Left lobe of liver (tissue), 2 donors: ENCODE data around the gene OR14I1. TPM values are rescaled to one million over a fixed set of nuclear protein-coding genes. Genes with fewer than 3 reads are reported as not detected.

ENCODE experiments used
- ATAC-seq: fragments of 200-7000 bp; cut with Tn5 transposase; one replicate; pipeline ENCODE4 v1.9.1; 2020; ENCODE audit warnings: mild to moderate bottlenecking, moderate library complexity
- DNase-seq: peaks from one replicate; pipeline ENCODE4 v3.0.0-alpha.2; 2020; ENCODE audit warnings: low spot score
- total RNA-seq: library from RNA; stranded (reverse); gene quantifications from one replicate; pipeline ENCODE4 v1.2.1, GENCODE V29; 2021
- donor health status: DM: no; HTN: no; CAD: no; lungs with moderate emphysema.
- donor health status: DM: no; HTN: yes; CAD: no.

The OR14I1 gene
- total RNA-seq = not detected

DNA sequence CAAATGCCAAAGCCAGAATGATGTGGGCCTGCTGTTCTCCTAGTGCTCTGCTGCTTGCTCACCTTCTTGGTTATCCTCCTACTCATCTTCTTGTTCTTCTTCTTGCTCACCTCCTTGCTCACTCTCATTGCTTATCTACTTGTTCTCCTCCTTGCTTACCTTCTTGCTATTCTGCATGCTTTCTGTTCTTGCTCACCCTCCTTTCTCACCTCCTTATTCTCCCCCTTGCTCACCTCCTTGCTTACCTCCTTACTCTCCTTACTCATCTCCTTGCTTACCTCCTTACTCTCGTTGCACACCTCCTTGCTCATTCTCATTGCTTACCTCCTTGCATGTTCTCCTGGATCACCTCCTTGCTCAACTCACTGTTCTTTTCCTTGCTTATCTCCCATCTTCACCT lies at the start of gene OR14I1:
Gene OR14I1, minus strand, starts transcription at position 53 of the 400 bp plus-strand sequence.
- no peak for DNase-seq

DNA sequence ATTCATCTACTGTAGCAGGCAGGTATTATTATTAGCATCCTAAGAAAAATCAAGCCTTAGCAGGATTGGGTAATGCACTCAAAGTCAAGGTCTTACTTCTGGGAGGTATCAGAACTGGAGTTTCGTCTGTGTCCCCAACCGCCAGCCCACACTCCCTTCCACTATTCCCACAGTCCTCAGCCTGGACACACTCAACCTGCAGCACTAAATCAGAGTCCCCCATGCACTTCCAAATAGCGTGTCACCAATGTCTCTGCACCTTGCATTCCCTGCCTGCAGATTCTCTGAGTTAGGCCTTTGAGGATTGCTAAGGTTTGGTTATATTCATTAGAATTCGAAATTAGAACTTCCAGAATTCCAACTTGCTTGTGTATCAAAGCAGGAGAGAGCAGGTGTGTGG lies 49.1 kb upstream of the OR14I1 start:
- ATAC-seq = no peak

More for the DNA sequence above, at the start of gene OR14I1:
- ATAC-seq = no peak

DNA sequence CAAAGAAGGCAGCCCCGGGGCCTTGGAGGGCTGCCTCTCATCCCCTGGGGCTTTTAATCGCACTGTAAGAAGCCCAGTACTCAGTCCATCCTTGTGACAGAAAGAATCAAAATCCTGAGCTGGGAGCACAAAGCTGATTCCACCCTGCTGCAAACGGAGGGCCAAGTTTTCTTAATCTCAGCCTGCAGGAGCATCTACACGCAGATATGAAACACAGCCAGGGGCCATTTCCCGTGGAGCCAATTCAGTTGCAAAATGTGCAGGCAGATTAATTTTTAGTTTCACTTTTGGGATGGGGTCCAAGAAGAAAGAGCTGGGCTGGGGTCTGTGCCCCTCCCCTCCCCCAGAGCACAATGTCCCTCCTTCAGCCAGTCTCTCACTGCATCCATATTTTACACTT lies 48.6 kb upstream of the OR14I1 start:
- ATAC-seq (no peak), DNase-seq (no peak)

More for the DNA sequence above, 49.1 kb upstream of the OR14I1 start:
- DNase-seq = no peak

DNA sequence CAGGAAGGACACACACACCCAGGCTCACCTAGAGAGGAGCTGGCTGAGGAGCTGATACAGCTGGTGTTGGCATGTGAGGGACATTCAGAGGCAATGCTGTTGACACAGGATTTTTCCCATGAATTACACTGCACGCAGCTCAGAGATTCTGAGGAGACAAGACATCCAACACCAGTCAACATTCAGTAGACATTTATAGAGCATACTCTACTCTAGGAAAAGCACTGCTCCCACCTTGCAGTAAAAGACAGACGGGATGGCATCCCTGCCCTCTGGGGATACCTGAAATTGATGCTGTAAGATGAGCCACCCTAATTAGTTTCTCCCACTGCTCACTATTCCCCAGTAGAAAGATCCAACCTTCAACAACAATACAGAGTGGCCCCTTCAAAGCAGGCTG lies 47.9 kb upstream of the OR14I1 start:
- no peak for DNase-seq
- no peak for ATAC-seq

DNA sequence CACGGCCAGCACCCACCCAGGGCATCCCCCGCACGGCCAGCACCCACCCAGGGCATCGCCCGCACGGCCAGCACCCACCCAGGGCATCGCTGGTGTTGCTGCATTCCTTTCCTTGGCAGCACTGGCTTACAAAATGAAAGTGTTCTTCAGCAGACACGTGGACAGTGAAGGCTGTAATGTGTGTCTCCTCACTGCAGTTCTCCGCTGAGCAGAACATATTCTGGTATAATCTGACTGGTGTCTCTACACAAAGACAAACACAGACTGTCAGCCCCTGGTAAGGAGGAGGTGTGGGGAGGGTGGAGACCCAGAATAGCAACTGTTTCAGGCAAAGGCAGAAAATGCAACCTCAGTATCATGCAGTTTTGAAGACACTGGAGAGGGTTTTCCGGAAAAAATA lies 45.6 kb upstream of the OR14I1 start:
- DNase-seq (no peak), ATAC-seq (no peak)

DNA sequence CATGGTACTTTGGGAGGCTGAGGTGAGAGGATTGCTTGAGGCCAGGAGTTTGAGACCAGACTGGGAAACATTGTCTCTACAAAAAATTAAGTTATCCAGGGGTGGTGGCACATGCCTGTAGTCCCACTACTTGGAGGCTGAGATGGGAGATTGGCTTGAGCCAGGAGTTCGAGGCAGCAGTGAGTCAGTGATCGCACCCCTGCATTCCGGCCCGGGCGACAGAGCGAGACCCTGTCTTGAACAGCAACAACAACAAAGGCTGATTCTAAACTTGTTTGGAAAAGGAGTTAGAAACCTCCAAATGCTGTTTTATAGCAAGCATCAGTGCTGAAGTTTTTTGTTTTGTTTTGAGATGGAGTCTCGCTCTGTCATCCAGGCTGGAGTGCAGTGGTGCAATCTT lies 38.3 kb upstream of the OR14I1 start:
- DNase-seq = no peak
- ATAC-seq = no peak

DNA sequence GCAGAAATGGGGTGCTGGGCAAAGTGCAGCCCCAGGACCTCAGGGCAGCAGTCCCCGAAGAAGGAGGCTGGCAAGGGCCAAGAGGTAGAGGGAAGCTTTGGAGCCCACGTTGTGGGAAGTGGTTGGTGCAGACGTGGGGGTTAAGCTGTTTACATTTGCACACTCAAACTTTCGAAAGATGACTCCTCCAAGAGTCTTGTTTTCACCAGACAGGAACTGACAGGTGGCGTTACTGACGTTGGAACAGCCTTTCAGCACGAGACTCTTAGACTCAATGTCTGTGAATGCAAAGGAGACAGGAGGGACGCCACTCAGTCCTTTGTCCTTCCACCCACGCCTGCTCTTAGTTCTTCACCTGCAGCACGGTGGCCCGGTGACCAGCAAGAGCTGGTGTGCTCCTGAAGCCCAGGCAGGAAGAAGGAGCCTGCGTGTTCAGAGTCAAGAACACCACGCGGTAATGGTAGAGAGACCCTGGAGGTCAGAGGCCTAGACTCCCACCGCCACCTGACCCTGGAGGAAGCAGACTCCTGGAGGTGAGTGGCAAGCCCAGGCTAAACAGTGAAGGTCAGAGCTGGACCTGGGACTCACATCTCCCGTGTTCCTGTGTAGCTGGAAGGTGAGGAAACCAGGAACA lies 37.1 kb upstream of the OR14I1 start:
- ATAC-seq = no peak
- no peak for DNase-seq

DNA sequence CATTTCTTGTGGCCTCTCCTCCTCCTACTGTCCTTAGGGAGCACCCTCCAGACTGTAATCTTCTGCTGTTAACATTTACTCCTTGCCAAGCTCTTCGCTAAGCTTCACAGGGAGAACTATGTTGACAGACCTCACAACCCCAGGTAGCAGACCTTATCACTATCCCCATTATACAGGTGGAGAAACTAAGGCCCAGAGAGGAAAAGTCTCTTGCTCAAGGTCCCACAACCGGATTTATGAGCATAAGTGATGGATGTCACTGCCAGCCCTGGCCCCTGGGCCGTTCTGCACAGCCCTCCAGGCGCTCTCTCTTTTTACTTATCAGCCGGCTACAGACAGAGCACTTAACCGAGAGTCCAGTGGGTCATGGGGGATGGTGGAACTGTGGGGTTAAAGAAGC lies 34.9 kb upstream of the OR14I1 start:
- ATAC-seq (no peak), DNase-seq (no peak)

DNA sequence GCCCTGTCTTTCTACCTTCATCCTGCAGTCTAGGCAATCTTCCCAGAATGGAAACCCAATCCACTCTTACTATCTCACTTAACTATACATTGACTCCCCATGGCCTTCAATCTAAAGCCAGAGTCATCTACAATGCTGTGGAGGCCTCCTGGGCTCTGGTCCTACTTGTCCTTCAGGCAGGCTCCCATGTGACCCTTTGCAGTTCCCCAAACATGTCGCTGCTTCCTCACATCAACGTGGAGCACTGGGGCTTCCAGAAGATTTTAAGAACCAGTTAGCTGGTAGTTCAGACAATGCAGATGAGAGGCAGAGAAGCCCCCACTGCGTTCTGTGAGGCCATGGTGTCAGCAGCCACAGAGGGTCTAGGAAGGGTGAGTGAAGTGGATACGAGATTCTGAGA lies 34.4 kb upstream of the OR14I1 start:
- DNase-seq (peak; percentile 40), ATAC-seq (no peak)

DNA sequence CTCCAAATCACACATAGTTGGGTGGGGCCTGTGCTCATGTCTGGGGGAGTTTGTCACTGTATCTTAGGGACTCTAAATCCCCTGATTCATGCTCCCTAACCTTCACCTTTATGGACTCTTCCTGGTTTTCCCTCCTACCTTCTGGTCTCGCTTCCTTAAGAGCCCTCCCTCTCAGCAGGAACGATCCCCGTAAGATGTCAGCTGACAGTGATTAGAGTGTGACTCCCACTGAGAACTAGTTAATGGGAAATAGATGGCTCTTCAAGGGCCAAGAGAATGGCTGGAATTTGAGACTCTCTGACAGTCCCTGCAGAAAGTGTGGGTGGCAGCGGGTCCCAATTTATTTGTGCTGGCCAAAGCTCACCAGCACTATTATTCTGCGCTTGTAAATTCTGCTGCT lies 31.0 kb upstream of the OR14I1 start:
- DNase-seq (no peak), ATAC-seq (no peak)

DNA sequence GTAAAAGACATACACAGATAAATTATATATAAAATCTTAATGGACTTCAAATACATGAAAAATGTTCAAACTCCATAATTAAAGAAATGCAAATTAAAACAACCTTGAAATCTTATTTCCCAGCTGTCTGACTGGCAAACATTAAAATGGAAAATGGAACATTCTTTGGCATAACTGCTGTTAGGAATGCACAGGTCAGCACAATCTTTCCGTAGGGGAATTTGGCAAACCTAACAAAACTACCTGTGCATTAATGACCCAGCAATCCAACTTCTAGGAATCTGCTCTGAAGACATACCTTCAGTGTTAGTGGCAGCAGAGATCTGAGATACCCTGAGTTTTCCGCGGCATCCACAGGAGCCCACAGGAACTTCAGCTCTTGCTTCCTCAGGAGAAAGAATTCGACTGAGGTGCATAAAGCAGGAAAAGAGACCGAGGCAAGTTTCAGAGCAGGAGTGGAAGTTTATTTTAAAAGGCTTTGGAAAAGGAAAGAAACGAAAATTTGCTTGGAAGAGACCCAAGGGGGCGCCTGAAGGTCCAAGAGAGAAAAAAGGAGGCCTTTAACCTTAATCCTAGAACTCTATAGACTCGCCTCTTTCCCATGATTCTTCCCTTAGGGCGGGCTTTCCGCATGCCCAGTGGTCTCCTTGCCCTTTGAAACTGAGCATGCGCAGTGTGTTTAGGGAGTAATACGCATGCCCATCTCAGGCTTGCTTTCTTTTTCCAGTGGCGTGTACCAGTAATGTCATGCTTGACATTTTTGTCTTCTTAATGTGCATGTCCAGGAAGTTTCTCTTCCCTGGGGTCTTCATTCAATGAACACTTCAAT lies 28.2 kb upstream of the OR14I1 start:
- DNase-seq = no peak
- no peak for ATAC-seq

DNA sequence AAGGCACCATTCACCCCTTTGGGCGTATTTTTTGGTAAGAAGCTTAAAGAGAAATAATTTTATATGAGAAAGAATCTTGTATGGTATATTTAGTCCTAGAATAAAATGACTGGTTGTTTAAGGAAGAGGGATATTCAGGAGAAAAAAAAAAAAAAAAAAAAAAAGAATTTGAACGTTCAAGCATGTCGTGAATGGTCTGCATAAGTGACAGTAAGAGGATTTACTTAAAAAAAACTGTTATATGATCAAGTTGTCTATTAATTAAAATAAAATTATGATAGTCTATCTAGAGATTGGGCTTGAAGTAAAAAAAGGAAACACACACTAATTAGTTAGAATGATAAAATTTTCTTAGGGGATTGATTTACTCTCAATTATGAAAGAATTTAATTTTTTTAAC lies 11.7 kb upstream of the OR14I1 start:
- ATAC-seq = no peak

DNA sequence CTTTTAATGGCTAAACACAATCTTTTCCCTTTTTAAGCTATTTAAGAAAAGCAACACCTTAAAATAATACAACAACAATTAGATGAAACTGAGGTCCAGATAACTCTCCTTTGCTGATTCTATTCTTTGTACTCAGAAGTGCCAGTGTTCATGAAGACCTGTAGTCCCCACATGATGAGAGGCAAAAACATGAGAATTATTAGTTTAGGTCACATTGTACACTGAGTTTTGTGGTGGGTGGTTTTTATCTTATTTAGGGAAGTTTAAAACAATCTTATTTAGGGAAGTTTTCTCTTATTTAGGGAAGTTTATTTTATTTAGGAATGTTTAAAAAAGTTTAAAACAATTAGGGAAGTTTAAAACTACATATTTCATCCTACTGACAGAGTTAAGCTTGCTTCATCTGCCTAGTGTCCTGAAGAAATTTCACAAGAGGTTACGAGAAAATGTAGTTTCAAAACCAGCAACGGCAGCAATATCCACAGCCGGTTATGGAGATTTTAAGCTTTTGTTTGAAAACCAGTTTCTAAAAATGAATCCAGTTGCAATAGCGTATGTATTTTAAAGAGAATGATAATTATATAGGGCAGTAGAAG lies 7.8 kb upstream of the OR14I1 start:
- ATAC-seq = no peak
- DNase-seq = no peak

More for the DNA sequence above, 11.7 kb upstream of the OR14I1 start:
- no peak for DNase-seq

DNA sequence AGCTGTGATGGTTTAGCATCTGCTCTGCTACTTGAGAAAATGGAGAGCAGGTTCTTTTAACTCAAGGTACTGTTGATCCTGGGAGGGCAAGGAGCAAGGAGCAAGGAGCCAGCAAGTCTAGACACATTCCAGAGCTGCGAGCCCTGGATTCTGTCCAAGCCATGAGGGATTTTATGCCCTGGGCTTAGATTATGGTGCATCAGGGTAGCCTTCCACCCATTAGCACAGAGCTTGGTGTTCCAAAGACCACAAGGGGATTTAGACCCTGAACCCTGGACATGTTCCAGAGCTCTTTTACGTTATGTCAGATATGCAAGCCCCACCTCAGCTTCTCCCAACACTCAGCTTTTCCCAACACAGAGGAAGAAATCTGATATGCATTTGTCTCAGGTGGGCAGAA lies 2.0 kb upstream of the OR14I1 start:
- ATAC-seq (no peak), DNase-seq (no peak)

DNA sequence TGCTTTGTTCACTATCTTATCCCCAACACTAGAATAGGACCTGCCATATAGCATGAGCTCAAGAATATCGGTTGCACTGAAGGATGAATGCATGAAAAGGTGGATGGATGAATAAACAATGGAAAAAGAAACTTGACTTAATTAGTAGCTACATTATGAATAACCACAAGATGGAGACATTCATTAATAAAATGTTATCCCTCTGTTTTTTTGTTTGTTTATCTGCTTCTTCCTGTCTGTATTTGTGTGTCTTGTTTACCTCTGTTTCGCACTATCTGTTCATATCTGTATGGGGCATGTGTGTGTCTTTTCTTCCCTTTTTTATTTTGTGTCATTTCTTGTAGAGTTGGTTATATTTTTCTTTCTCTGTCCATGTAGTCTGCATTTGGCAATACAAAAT lies 1.1 kb upstream of the OR14I1 start:
- peak; percentile 35 for ATAC-seq

DNA sequence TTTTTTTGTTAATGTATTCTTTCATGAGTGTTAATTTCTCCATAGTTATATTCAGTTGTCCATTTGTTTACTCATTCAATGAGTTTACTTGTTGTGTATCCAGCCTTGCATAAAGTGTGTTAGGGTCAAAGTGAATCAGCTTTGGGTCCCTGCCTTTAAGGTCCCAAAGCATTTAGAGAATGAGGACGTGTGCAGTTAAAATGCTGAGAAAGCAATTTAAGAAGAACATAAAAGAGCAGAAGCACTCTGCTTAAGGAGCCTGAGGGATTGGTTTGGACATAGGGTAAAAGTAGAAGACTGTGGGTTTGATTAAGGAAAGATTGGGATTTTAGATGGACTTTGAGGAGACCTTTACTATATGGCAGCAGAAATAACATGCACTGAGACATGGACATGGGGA lies 3.5 kb downstream of the OR14I1 start:
- no peak for DNase-seq
- no peak for ATAC-seq

More for the DNA sequence above, 1.1 kb upstream of the OR14I1 start:
- DNase-seq = no peak

DNA sequence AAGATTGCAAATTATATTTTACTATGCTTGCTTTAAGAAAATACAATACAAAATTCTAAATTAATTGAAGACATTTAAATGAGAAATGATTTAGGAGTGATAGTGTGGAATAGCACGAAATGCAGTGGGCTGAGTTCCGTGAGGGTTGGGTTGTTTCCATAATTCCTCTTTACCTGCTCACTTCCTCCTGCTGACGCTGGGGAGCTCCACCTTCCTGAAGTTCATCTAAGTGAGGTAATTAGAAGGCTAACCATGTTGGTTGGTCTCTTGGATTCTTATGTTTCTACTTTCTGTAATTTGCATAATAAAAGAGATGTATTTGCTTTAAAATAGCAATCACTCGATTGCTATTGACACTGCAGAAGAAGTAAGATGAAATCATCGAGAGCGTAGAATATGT lies 4.7 kb downstream of the OR14I1 start:
- no peak for ATAC-seq
- no peak for DNase-seq

DNA sequence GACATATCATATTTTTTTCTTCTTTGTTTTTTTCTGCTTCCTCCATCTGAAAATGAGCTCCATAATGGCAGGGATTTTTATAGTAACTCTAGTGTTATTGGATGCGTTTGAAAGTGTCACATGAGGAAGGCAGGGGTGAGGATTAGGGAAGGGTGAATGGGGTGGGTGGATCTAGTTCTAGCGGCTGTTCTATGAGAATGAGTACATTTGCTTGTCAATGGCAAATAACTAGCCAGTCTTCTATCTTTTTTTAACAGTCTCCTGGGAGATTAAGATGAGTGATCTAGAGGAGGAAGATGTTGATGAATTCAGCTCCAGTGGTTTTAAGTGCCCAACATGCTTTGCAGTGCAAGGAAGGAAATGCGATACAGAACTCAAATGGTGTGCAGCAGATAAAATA lies 5.8 kb downstream of the OR14I1 start:
- DNase-seq = no peak
- ATAC-seq = no peak

DNA sequence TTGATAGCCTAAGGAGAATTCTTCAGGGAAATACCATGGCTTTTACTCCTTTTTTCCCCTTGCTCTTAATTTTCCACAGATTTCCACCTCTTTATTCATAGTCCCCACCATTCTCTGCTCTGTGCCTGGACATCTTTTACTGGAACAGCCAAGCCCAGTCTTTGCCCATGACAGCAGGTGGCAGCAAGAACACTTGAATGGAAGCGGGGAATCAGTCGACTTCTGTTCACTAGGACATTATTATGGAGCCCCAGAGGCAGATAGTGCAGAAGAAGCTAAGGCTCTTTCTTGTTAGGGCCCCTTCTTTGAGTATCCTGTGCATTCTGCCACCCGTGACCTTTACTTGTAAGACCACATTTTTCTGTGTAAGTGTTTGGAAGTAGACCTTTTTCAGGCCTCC lies 6.3 kb downstream of the OR14I1 start:
- no peak for DNase-seq
- ATAC-seq = peak; percentile 86

DNA sequence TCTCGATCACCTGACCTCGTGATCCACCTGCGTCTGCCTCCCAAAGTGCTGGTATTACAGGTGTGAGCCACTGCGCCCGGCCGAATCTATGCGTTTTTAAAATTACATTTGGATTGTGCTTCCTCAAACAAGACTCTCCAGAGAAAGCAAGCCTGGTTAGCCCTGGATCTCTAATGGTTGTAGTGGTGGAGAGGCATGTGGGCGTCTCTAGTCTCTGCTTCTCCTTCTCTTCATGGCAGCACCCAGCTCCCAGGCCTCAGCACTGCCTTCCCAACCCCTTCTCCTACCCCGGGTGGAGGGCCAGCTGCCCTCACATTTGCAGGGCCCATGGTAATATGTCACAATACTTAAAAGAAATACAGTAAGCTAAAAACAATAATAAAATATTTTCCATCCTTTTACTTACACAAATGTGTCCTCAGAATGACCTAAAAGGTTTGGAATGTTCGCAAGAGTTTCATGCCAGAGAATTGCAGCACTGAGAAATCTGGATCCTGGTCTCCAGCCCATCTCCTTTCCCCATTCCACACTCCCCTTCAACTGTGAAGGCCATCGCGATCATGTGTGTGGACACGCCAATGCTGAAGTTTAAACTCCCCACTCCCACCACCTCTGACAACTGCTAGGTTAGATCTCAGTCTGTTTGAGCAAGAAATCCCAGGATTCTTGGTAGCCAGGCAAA lies 7.0 kb downstream of the OR14I1 start:
- no peak for ATAC-seq
- no peak for DNase-seq

DNA sequence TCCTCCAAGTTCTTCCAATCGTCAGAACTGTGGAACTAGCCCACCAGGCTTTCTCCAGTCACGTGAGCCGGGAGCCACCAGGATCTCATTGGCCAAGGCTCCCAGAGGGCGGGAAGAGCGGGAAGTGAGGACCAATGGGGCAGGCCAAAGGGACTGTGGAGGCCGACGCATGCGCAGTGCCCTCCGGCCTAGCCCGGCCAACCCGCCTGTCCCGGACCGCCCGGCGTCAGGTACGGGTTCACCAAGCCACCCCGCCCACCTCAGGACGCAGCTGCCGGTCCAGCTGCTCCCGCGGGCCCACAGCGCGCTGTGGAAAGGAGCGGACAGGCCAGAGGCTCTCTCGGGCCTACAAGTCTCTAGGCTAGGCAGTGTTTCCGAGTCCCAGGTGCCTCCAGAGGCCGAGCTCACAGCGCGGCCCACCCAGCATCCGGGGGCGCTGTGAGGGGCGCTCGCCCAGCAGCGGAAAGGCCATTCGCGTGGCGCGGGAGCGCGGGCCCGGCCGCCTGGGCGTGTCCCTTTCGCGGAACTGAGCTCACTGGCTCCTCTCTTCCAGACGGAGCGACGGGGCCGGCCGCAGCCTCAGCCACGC lies 10.9 kb downstream of the OR14I1 start:
- DNase-seq (no peak), ATAC-seq (no peak)
